Hematopoietic multipotent progenitor cell (in vitro differentiated cells): ENCODE results near the gene SEMA6B. TPM values are rescaled to one million over a fixed set of nuclear protein-coding genes. Genes with fewer than 3 reads are reported as not detected.
"Not testable (repeated sequence)": the region's sequence is repeated elsewhere in the genome, so short reads cannot be mapped to it uniquely, and the experiment has no call there.

Experiments used
- DNase-seq, 3 donors: peaks; one replicate each; pipeline ENCODE4 v3.0.0-alpha.2; 2011 to 2015; ENCODE audit warnings: low read depth in 2 of 3, low spot score in 2 of 3
- total RNA-seq: library from RNA; depleted of rRNA; stranded (reverse); fragments of >200 nt; gene quantifications from one replicate; pipeline ENCODE4 v1.2.3, GENCODE V29; 2012

The SEMA6B gene
- total RNA-seq, 1 donor = 0.27 TPM

GRCh38 chr19:4553092-4553695 lies 6.3 kb downstream of the SEMA6B start:
- no peak for DNase-seq

GRCh38 chr19:4552525-4552819 lies 7.0 kb downstream of the SEMA6B start:
- DNase-seq = no peak

DNA sequence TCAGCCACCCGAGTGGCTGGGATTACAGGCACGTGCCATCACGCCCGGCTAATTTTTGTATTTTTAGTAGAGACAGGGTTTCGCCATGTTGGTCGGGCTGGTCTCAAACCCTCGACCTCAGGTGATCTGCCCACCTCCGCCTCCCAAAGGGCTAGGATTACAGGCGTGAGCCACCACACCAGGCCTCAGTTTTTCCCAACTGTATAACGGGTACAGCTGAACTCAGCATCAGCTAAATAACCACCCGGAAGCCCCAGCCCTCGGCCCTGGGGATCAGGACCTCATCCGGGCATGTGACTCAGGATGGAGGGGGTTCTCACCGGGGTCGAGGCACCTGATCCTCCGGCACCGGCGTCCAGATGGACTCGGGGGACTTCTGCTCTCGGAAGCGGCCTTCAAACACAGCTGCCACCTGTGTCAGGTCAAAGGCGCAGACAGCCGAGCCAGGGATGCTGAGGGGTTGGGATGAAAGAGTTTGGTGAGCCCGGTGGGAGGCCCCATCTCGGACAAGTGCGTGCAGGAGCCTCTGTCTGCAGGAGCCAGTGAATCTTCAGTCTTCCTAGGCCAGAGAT lies 8.9 kb downstream of the SEMA6B start:
- no peak for DNase-seq

GRCh38 chr19:4550018-4550417 lies 9.5 kb downstream of the SEMA6B start:
- DNase-seq = no peak

DNA sequence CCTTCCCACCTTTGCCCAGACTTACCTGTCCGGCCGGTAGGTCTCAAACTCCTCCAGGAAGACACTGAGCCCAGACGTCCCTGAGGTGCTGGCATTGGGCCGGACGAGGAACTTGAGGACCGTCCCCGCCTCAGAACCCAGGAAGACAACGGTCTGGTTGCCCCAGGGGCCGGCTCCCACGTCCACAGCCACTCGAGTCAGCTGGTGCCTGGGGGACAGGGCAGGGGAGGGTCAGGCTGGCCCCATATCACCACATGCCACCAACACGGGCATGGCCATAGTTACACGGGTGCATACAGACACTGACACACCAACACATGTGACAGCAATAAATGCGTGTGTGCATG lies 11.3 kb downstream of the SEMA6B start:
- DNase-seq = no peak

- DNase-seq = peak in 1 of 3 donors; percentile 17
Observed at GRCh38 chr19:4547303-4548237, 11.9 kb downstream of the SEMA6B start.

DNA sequence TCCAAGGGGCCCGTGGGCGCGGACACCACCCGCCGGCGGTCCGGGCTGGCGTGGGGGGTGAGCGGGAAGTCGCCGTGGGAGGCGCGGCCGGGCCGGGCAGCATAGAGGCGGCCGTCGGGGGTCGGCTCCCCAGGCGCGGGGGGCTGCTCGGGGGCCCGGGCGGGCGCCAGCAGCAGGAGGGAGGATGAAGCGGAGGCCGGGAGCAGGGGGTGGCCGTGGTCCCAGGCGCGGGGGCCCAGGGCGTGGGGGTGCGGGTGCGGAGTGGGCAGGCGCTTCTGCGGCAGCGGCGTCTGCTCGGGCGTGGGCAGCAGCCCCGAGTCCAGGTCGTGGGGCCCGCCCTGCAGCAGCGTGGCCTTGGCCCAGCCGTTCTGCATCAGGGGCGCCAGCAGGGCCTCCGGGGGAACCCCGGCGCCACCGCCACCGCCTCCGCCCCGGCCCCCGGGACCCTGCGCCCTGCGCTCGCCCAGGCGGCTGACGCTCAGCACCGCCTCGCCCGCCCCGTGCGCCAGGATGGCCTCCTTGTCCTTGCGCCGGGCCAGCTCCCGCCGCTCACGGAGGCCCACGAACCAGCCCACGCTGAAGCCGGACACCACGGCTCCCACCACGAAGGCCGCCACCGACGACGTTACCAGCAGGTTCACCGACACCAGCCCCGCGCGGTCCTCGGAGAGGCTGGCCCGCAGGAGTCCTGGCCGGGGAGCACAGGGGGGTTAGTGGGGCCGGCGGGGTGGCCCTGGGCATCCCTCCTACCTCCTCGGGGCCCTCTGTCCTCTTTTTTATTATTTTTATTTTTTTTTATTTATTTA lies 15.4 kb downstream of the SEMA6B start:
- DNase-seq = no peak

DNA sequence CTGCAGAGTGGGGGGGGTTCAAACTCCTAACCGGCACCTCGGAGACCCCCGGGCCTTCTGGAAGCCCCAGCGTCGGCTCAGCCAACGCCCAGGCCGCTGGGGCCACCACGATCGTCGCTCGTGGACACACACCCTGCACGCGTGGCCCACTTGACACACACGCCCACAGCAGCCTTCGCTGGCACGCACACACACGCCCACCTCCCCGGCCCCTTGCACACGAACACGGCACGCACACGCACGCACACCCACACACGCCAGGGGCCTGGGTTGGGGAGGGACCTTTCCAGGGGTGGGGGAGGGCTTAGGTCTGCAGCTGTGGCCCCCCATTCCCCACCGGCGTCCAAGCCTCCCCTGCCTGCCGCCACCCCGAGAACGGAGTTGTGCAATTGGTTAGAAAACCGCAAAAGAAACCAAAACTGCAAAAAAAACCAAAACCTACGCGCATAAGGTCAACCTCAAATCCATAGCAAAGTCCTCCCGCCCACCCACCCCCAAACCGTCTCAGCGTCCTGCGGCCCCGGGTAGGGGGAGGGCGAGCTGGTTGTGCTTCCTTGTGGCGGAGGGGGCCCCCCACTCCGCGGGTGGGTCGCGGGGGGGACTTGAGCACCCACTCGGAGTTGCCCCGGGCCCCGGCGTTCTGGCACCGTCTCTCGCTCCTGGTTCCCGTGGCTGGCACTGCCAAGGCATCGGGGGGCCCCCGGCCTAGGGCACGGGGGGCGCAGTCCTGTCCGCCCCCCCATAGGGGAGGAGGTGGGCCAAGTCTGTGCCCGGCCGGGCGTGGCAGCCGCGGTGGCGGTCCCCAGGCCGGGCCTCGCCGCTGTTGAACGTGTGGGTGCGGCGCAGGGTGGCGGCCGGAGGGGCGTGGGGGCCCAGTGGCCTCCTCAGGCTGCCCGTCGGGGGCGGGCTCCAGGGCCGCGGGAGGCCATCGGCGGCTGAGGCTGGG lies 16.3 kb downstream of the SEMA6B start:
- no peak for DNase-seq

GRCh38 chr19:4541806-4542145 lies 17.7 kb downstream of the SEMA6B start:
- not testable (repeated sequence) for DNase-seq

DNA sequence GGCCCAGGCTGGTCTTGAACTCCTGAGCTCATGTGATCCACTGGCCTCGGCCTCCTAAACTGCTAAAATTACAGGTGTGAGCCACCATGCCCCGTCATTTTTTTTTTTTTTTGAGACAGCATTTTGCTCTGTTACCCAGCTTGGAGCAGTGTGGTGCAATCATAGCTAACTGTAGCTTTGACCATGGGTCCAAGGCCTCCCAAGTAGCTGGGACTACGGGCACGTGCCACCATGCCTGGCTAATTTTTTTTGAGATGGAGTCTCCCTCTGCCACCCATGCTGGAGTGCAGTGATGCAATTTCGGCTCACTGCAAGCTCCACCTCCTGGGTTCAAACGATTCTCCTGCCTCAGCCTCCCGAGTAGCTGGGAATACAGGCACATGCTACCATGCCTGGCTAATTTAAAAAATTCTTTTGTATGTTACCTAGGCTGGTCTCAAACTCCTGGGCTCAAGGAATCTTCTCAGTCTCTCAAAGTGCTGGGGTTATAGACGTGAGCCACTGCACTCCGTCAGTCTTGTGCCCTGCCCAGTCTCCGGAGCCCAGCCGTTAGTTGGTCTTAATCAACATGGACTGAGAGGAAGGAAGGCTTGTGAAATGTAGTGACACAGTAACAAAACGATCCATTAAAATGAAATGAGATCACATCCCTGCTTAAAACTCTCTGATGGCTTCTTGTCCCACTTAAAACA lies 18.2 kb downstream of the SEMA6B start:
- no peak for DNase-seq

DNA sequence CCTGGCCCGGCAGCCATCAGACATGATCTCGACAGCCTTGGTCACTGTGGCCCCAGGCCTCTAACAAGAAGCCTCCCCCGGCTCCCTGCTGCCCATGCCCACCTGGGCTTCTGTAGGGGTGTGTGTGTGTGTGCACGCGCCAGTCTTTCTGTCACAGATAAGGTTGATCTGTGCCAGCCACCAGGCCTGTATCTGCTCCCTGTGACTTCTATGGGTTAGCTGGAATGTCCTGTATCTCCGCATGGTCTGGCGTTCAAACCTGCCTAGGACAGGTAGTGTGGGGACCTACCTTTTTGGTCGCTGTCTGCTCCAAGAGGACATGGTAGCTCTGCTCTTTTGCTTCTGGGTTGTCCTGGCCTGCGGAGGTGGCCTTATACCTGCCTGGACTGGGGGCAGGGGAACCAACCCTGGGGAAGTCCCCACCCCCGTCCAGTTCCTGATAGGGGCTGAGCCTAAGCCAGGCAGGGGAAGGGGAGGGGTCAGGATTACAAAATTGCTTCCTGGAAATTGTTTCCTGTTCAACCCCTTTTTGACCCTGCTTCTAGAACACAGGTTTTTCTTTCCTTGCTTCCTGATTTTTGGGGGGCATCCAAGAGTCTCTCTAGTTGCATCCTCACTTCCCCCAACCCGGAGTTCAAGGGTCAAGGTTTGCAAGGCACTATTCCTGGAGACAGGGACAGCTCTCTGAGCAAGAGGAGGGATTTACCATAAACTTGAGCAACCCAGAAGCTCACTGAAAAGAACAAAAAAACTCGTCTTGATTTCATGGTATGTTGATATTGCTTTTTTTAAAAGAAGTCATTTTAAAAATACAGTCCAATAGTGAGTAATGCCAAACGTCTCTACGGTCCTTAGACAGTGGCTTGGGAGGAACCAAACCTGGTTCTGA lies 19.5 kb downstream of the SEMA6B start, which contains the start of gene LRG1:
TSS of gene LRG1 (minus strand) at position 344 of the 889 bp plus-strand sequence. CDS start at position 321, 23 bp downstream.
- DNase-seq = peak in 1 of 3 donors; percentile 40

DNA sequence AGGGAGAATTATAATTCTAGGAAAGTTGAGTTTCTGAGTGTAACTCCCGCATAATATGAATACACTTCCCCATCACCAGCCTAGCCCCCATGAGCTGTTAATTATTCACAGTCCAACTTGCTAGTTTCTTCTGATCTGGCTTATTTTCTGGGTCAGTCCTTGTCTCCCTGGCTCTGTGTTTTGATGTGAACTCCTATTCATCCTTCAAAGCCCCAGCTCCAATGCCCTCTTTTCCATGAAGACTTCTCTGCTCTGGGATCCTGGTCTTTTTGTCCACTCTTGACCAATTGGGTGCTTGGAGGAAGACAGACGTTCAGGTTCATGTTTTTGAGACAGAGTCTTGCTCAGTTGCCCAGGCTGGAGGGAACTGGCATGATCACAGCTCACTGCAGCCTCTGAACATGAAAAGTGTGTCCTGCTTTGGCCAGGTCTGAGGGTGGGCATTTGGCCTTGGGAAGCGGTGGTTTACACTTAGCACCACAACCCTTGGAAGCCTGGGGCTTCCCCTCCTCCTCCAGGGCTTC lies 20.3 kb downstream of the SEMA6B start:
- DNase-seq = no peak

DNA sequence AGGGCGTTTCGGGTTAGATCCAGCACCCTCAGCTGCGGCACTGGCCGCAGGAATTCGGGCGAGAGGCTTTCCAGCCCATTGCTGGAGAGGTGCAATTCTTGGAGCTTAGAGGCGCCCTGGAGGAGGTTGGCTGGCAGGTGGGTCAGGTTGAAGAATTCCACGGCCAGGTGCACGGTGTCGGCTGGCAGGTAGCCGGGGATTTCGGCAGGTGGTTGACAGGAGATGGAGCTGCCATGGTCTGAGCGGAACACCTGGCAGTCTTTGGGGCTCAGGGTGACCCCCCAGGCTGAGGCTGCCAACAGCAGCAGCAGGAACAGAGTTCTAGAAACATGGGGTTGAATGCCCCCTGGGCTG lies 20.9 kb downstream of the SEMA6B start:
- DNase-seq = no peak

DNA sequence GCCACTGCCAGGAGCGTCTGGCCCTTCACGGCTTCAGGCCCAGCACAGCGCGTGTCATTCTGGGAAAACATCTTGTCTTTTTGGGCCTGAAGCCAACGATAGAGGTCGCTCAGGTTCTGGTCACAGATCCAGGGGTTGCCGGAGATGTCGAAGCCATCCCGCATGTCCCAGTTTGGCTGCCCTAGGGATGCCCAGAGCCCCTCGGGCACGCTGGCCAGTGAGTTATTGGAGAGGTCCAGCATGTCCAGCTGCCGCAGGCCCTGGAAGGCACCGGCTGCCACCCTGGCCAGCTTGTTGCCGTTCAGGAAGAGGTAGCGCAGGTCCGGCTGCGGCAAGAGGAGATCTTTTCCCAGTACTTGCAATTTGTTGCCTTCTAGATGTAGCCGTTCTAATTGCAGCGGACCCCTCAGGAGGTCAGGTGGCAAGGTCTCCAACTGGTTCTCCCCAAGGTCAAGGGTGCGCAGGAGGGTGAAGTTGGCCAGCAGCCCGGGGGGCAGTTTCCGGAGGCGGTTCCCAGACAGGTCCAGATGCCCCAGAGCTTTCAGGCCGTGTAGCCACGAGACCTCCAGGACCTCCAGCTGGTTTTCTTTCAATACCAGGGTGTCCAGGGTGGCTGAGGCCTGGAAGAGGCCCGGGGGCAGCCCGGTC lies 21.4 kb downstream of the SEMA6B start:
- no peak for DNase-seq

- DNase-seq = no peak
Observed at GRCh38 chr19:4536798-4537197, 22.7 kb downstream of the SEMA6B start.

GRCh38 chr19:4534836-4535658 lies 24.4 kb downstream of the SEMA6B start, which contains the start of gene PLIN5:
TSS of gene PLIN5 (minus strand) at chr19:4535224. CDS start at chr19:4534074, 1,150 bp downstream.
- peak in 2 of 3 donors; percentile 78 to 81 for DNase-seq
